GM19455 (cell line): Measurements from ENCODE around the gene CCDC32.

Experiments used
- ATAC-seq: cut with Tn5 transposase; IDR thresholded peaks from one replicate; pipeline ENCODE4 v1.9.1; 2021; ENCODE audit not compliant: unreplicated experiment

Gene CCDC32

GRCh38 chr15:40513609-40514008, 51.2 kb downstream of the CCDC32 start:
- no peak for ATAC-seq

- ATAC-seq: no peak
Measured at GRCh38 chr15:40512440-40512839, 52.4 kb downstream of the CCDC32 start.

GRCh38 chr15:40511472-40512133, 53.2 kb downstream of the CCDC32 start:
- no peak for ATAC-seq

GRCh38 chr15:40511093-40511471, 53.8 kb downstream of the CCDC32 start:
- no peak for ATAC-seq

- ATAC-seq: no peak
Measured at GRCh38 chr15:40510201-40510600, 54.6 kb downstream of the CCDC32 start.

- no peak for ATAC-seq
Measured at GRCh38 chr15:40508216-40508615, 56.6 kb downstream of the CCDC32 start.

- ATAC-seq: no peak
Measured at GRCh38 chr15:40506964-40507571, 57.8 kb downstream of the CCDC32 start.
